HCT116 (cell line): Measurements from ENCODE around the gene ENOX1. TPM values are rescaled to one million over a fixed set of nuclear protein-coding genes. Genes with fewer than 3 reads are reported as not detected.

Source experiments
- ATAC-seq: fragments of 200-7000 bp; cut with Tn5 transposase; 2 replicates; pipeline ENCODE4 v1.9.1; 2020; ENCODE audit warnings: mild to moderate bottlenecking, moderate library complexity
- BruUV-seq: library from RNA; stranded (reverse); fragments of 400-500 nt; replicated peaks from 2 replicates; lab custom pipeline; 2021; lab: Mats Ljungman, UMichigan
- CTCF ChIA-PET: fragments of 300-600 bp; sonication (Branson Sonifier 250); formaldehyde crosslinking; loops from one replicate; lab custom pipeline; 2021; ENCODE audit warnings: antibody characterized with exemption; lab: Charles Lee
- POLR2A ChIA-PET: fragments of 300-600, 350-600 bp; sonication (Branson Sonifier 250); formaldehyde crosslinking; loops from one replicate; lab custom pipeline; 2021; ENCODE audit warnings: antibody characterized with exemption; lab: Charles Lee
- RAD21 ChIA-PET, 2 experiments: fragments of 300-600 bp; sonication (Branson Sonifier 250); formaldehyde crosslinking; loops; one replicate each; lab custom pipeline; 2023; ENCODE audit warnings: low total read pairs in 2 of 2; ENCODE audit not compliant: uncharacterized antibody in 2 of 2, unreplicated experiment in 2 of 2, low non-redundant PET in 1 of 2; lab: Charles Lee
- DNase-seq: peaks from one replicate; pipeline ENCODE4 v3.0.0-alpha.2; 2010; ENCODE audit warnings: low read depth, low spot score
- H2AFZ ChIP-seq: fragments of 200-600 bp; shearing (Covaris generic), sonication (generic); 2 replicates; pipeline ENCODE4 v1.6.1; 2017; ENCODE audit warnings: low read depth, mixed run types, mixed read lengths, antibody characterized with exemption, low read length; ENCODE audit not compliant: poor library complexity, severe bottlenecking
- H3K27ac ChIP-seq: 2 replicates; pipeline ENCODE4 v1.5.1; 2012; ENCODE audit warnings: low read depth, low read length
- H3K27me3 ChIP-seq: fragments of 200-600 bp; sonication (generic); 2 replicates; pipeline ENCODE4 v1.6.1; 2016; ENCODE audit warnings: mixed run types, low read length, mixed read lengths; ENCODE audit not compliant: insufficient read depth
- H3K36me3 ChIP-seq, 2 experiments: fragments of 200-500 bp in 1 of 2; fragments of 200-600 bp in 1 of 2; sonication (Bioruptor generic) in 1 of 2; sonication (generic) in 1 of 2; 2 replicates each; pipeline versions ENCODE4 v1.5.1 to v1.6.1; 2014 to 2016; ENCODE audit warnings: low read length in 2 of 2, inconsistent platforms in 1 of 2, mixed read lengths in 1 of 2, mixed run types in 1 of 2; ENCODE audit not compliant: insufficient read depth in 2 of 2, control insufficient read depth in 1 of 2
- H3K4me1 ChIP-seq, 2 experiments: fragments of 200-600 bp in 1 of 2; sonication (generic) in 1 of 2; 2 replicates each; pipeline versions ENCODE4 v1.5.1 to v1.6.1; 2012 to 2017; ENCODE audit warnings: low read length in 2 of 2, inconsistent platforms in 1 of 2, mild to moderate bottlenecking in 1 of 2, mixed read lengths in 1 of 2, mixed run types in 1 of 2, moderate library complexity in 1 of 2; ENCODE audit not compliant: insufficient read depth in 2 of 2, control insufficient read depth in 1 of 2
- H3K4me2 ChIP-seq: fragments of 200-600 bp; sonication (generic); 2 replicates; pipeline ENCODE4 v1.6.1; 2017; ENCODE audit warnings: mixed run types, low read length, mixed read lengths
- H3K4me3 ChIP-seq, 2 experiments: fragments of 200-600 bp in 1 of 2; sonication (generic) in 1 of 2; replicated peaks in 1 of 2; 2 replicates each; pipeline ENCODE4 v1.5.1; 2011 to 2016; ENCODE audit warnings: low read length in 2 of 2, control low read depth in 1 of 2, low read depth in 1 of 2, mild to moderate bottlenecking in 1 of 2, mixed read lengths in 1 of 2, mixed run types in 1 of 2
- H3K79me2 ChIP-seq: fragments of 200-600 bp; sonication (generic); 2 replicates; pipeline ENCODE4 v1.6.1; 2017; ENCODE audit warnings: mild to moderate bottlenecking, mixed run types, low read length, moderate library complexity, mixed read lengths; ENCODE audit not compliant: insufficient read depth
- H3K9ac ChIP-seq: fragments of 200-600 bp; sonication (generic); 2 replicates; pipeline ENCODE4 v1.6.1; 2016; ENCODE audit warnings: low read length, mixed read lengths
- H3K9me2 ChIP-seq: fragments of 200-600 bp; sonication (generic), shearing (Covaris generic); 2 replicates; pipeline ENCODE4 v1.6.1; 2017; ENCODE audit warnings: mixed run types, mild to moderate bottlenecking, moderate library complexity; ENCODE audit not compliant: insufficient read depth
- H3K9me3 ChIP-seq, 2 experiments: fragments of 200-500 bp in 1 of 2; fragments of 200-600 bp in 1 of 2; sonication (Bioruptor generic) in 1 of 2; sonication (generic) in 1 of 2; 2 replicates each; pipeline ENCODE4 v1.6.1; 2014 to 2017; ENCODE audit warnings: low read length in 2 of 2, mixed read lengths in 2 of 2, inconsistent platforms in 1 of 2, low read depth in 1 of 2, mild to moderate bottlenecking in 1 of 2, mixed run types in 1 of 2, moderate library complexity in 1 of 2; ENCODE audit not compliant: control insufficient read depth in 1 of 2, insufficient read depth in 1 of 2
- H4K20me1 ChIP-seq: fragments of 200-600 bp; sonication (generic), shearing (Covaris generic); 2 replicates; pipeline ENCODE4 v1.6.1; 2017; ENCODE audit warnings: mixed run types, mild to moderate bottlenecking, moderate library complexity; ENCODE audit not compliant: insufficient read depth
- ATF3 ChIP-seq: IDR thresholded peaks from 2 replicates; pipeline ENCODE4 v1.6.1; 2012
- CTCF ChIP-seq, 3 experiments: fragments of 200-600 bp in 1 of 3; sonication (generic) in 1 of 3; IDR thresholded peaks in 2 of 3; conservative IDR thresholded peaks in 1 of 3; 2 replicates each; pipeline ENCODE4 v1.5.1; 2012 to 2017; ENCODE audit warnings: low read depth in 2 of 3, low read length in 2 of 3, antibody characterized with exemption in 1 of 3, borderline replicate concordance in 1 of 3, control low read depth in 1 of 3, mild to moderate bottlenecking in 1 of 3, mixed read lengths in 1 of 3, mixed run types in 1 of 3, moderate library complexity in 1 of 3; ENCODE audit not compliant: insufficient read depth in 1 of 3
- EGR1 ChIP-seq: IDR thresholded peaks from 2 replicates; pipeline ENCODE4 v1.6.1; 2012; ENCODE audit warnings: low read depth
- EZH2phosphoT487 ChIP-seq: fragments of 200-600 bp; IDR thresholded peaks from 2 replicates; pipeline ENCODE4 v1.6.1; 2018; ENCODE audit warnings: antibody characterized with exemption, borderline replicate concordance
- FOSL1 ChIP-seq: IDR thresholded peaks from 2 replicates; pipeline ENCODE4 v1.6.1; 2012; ENCODE audit warnings: low read depth
- JUND ChIP-seq: IDR thresholded peaks from 2 replicates; pipeline ENCODE4 v1.6.1; 2012
- REST ChIP-seq: IDR thresholded peaks from 2 replicates; pipeline ENCODE4 v1.6.1; 2012; ENCODE audit warnings: low read depth
- SP1 ChIP-seq: IDR thresholded peaks from 2 replicates; pipeline ENCODE4 v1.6.1; 2012; ENCODE audit warnings: low read depth
- SRF ChIP-seq: IDR thresholded peaks from 2 replicates; pipeline ENCODE4 v1.6.1; 2012; ENCODE audit warnings: low read depth
- ZFX ChIP-seq: fragments of 450-650 bp; IDR thresholded peaks from 2 replicates; pipeline ENCODE4 v1.6.1; 2017
- intact Hi-C: fragments of 100-400 bp; cut with micrococcal nuclease; formaldehyde crosslinking; loops from 2 replicates; pipeline ENCODE4 v1.10.0; 2022
- total RNA-seq: library from RNA; stranded (reverse); gene quantifications from one replicate; pipeline ENCODE4 v1.2.1, GENCODE V29; 2021; ENCODE audit not compliant: unreplicated experiment

Gene ENOX1
- total RNA-seq, 1 experiment from 2014 or later: 4.5 TPM

GRCh38 chr13:43428545-43429296, 358.1 kb downstream of the ENOX1 start:
- CTCF ChIA-PET: no interaction called here

More at GRCh38 chr13:43428545-43429296, 358.1 kb downstream of the ENOX1 start:
- Histone ChIP-seq H2AFZ (no peak overlapping the region), H4K20me1 (no peaks in the 10 kb centered on the region), H3K79me2 (no peaks in the 10 kb centered on the region), H3K4me3 (no peak overlapping the region), H3K27me3 (peaks cover 5% of the 10 kb centered on the region; the same call in 1 of the 2 replicates), H3K4me2 (no peak overlapping the region), H3K9me2 (no peaks in the 10 kb centered on the region), H3K4me1 (peaks cover 0 to 1% of the 10 kb centered on the region in 2 experiments; a peak in 1 of 4 replicates), H3K36me3 (no peaks in the 10 kb centered on the region), H3K27ac (no peak overlapping the region), H3K9me3 (no peaks in the 10 kb centered on the region), H3K9ac (no peak overlapping the region)
- ChIA-PET POLR2A (no interaction called here), RAD21 (no interaction called here)
- intact Hi-C loops: no loop called here
- TF ChIP-seq ATF3 (no peak), EZH2phosphoT487 (no peak), REST (no peak), ZFX (no peak), CTCF (IDR thresholded peaks at IDR 0.05 in 2 of 3, conservative IDR thresholded peaks at IDR 0.05 in 1 of 3; ENCODE audit: borderline replicate concordance in 1 of 3, insufficient read depth in 1 of 3, low read depth in 2 of 3, low read length in 2 of 3) (no peak), SRF (no peak), JUND (no peak), EGR1 (no peak), SP1 (no peak), FOSL1 (no peak)
- BruUV-seq: no TSS peak
- ATAC-seq (no peak), DNase-seq (no peak)
